ENCODE results near the gene ANKRD33B. TPM values are rescaled to one million over a fixed set of nuclear protein-coding genes. Genes with fewer than 3 reads are reported as not detected.
"Not testable (repeated sequence)": the region's sequence is repeated elsewhere in the genome, so short reads cannot be mapped to it uniquely, and the experiment has no call there.

The ANKRD33B gene
- total RNA-seq, 3 donors from 2014 or later: 3.3 to 5.3 (median 3.8) TPM

GRCh38 chr5:10565785-10566542 lies 2.1 kb downstream of the ANKRD33B start:
- Histone ChIP-seq H3K36me3 (no peaks in the 10 kb centered on the region), H3K9me3 (no peaks in the 10 kb centered on the region), H3K27ac (peak overlapping the region; percentile 39 to 50), H3K27me3 (peaks cover 3 to 22% of the 10 kb centered on the region in 2 donors), H3K4me1 (peaks cover 0 to 6% of the 10 kb centered on the region in 2 donors), H3K4me3 (peak overlapping the region; percentile 62 to 86 (median 69))
- intact Hi-C loops (cut with DNase I; ENCODE audit: low total_unique reads): no loop called here
- TF ChIP-seq POLR2AphosphoS5 (IDR thresholded peaks at IDR 0.05): no peak
- no peak for TF ChIP-seq CTCF (IDR thresholded peaks at IDR 0.05)
- no peak for TF ChIP-seq POLR2A (IDR thresholded peaks at IDR 0.05)
- no peak for DNase-seq (ENCODE audit: low spot score in 2 of 2)

GRCh38 chr5:10566543-10567068 lies 2.7 kb downstream of the ANKRD33B start:
- no peaks in the 10 kb centered on the region for H3K9me3 ChIP-seq
- H3K27me3 ChIP-seq: peaks cover 3 to 22% of the 10 kb centered on the region in 2 donors
- H3K36me3 ChIP-seq: no peaks in the 10 kb centered on the region
- no peak for DNase-seq (ENCODE audit: low spot score in 2 of 2)
- peaks cover 0 to 6% of the 10 kb centered on the region in 2 donors for H3K4me1 ChIP-seq
- peak overlapping the region; percentile 39 to 50 for H3K27ac ChIP-seq
- peak overlapping the region; percentile 5 to 86 (median 62) for H3K4me3 ChIP-seq
- TF ChIP-seq CTCF (IDR thresholded peaks at IDR 0.05) (no peak), POLR2AphosphoS5 (IDR thresholded peaks at IDR 0.05) (no peak), POLR2A (IDR thresholded peaks at IDR 0.05) (no peak)
- intact Hi-C loops (cut with DNase I; ENCODE audit: low total_unique reads): no loop called here

- TF ChIP-seq POLR2AphosphoS5 (IDR thresholded peaks at IDR 0.05) (no peak), CTCF (IDR thresholded peaks at IDR 0.05) (no peak), POLR2A (IDR thresholded peaks at IDR 0.05) (no peak)
- H3K27ac ChIP-seq: peak overlapping the region; percentile 25 to 50
- H3K36me3 ChIP-seq: no peaks in the 10 kb centered on the region
- no peak for DNase-seq (ENCODE audit: low spot score in 2 of 2)
- H3K4me1 ChIP-seq: peaks cover 0 to 6% of the 10 kb centered on the region in 2 donors
- no peaks in the 10 kb centered on the region for H3K9me3 ChIP-seq
- H3K27me3 ChIP-seq: peaks cover 3 to 22% of the 10 kb centered on the region in 2 donors
- H3K4me3 ChIP-seq: peak overlapping the region in 1 of 3 donors; percentile 86
- intact Hi-C loops (cut with DNase I; ENCODE audit: low total_unique reads): no loop called here
These were observed 3.3 kb downstream of the ANKRD33B start for GRCh38 chr5:10567121-10567591.

GRCh38 chr5:10567781-10568321 lies 4.0 kb downstream of the ANKRD33B start:
- no peaks in the 10 kb centered on the region for H3K9me3 ChIP-seq
- TF ChIP-seq CTCF (IDR thresholded peaks at IDR 0.05) (no peak), POLR2AphosphoS5 (IDR thresholded peaks at IDR 0.05) (peak in 1 of 3 donors; percentile 61)
- DNase-seq (ENCODE audit: low spot score in 2 of 2): no peak
- H3K27ac ChIP-seq: no peak overlapping the region
- H3K4me1 ChIP-seq: peaks cover 0 to 6% of the 10 kb centered on the region in 2 donors
- H3K4me3 ChIP-seq: no peak overlapping the region
- no peaks in the 10 kb centered on the region for H3K36me3 ChIP-seq
- intact Hi-C loops (cut with DNase I; ENCODE audit: low total_unique reads): no loop called here
- H3K27me3 ChIP-seq: peaks cover 3 to 21% of the 10 kb centered on the region in 2 donors

GRCh38 chr5:10570540-10570939 lies 6.7 kb downstream of the ANKRD33B start:
- intact Hi-C loops (cut with DNase I; ENCODE audit: low total_unique reads); H3K36me3 ChIP-seq; H3K4me3 ChIP-seq; H3K4me1 ChIP-seq; DNase-seq (ENCODE audit: low spot score in 2 of 2); H3K27ac ChIP-seq; H3K27me3 ChIP-seq; H3K9me3 ChIP-seq: not testable (repeated sequence)

Measured in breast epithelium (tissue), 4 donors.